GM23338 (cell line): ENCODE results near the gene GNPDA1. TPM values are rescaled to one million over a fixed set of nuclear protein-coding genes. Genes with fewer than 3 reads are reported as not detected.

ENCODE experiments used
- ATAC-seq: fragments of 200-7000 bp; cut with Tn5 transposase; 3 replicates; pipeline ENCODE4 v1.9.1; 2020
- DNase-seq: peaks from one replicate; pipeline ENCODE4 v3.0.0-alpha.2; 2015; ENCODE audit warnings: low spot score
- H2AFZ ChIP-seq: fragments of 200-600 bp; sonication (generic); 2 replicates; pipeline ENCODE4 v1.8.0; 2016; ENCODE audit warnings: antibody characterized with exemption, mild to moderate bottlenecking, moderate library complexity
- H3F3A ChIP-seq: fragments of 200-600 bp; sonication (generic); replicated peaks from 2 replicates; pipeline ENCODE4 v1.8.0; 2017; ENCODE audit warnings: antibody characterized with exemption, mixed run types, low read depth
- H3K27ac ChIP-seq: fragments of 200-600 bp; sonication (generic); 2 replicates; pipeline ENCODE4 v1.6.1; 2016; ENCODE audit warnings: low read depth
- H3K27me3 ChIP-seq: fragments of 200-600 bp; sonication (generic); 2 replicates; pipeline ENCODE4 v1.8.0; 2016; ENCODE audit warnings: mild to moderate bottlenecking, mixed run types, moderate library complexity; ENCODE audit not compliant: insufficient read depth
- H3K36me3 ChIP-seq: fragments of 200-600 bp; sonication (generic); 2 replicates; pipeline ENCODE4 v1.8.0; 2016; ENCODE audit warnings: mild to moderate bottlenecking; ENCODE audit not compliant: insufficient read depth
- H3K4me1 ChIP-seq: fragments of 200-600 bp; sonication (generic); 2 replicates; pipeline ENCODE4 v1.8.0; 2016; ENCODE audit warnings: mild to moderate bottlenecking, moderate library complexity; ENCODE audit not compliant: insufficient read depth
- H3K4me2 ChIP-seq: fragments of 200-600 bp; sonication (generic); 2 replicates; pipeline ENCODE4 v1.7.1; 2017; ENCODE audit warnings: mixed run types
- H3K4me3 ChIP-seq: fragments of 200-600 bp; sonication (generic); 2 replicates; pipeline ENCODE4 v1.6.1; 2016; ENCODE audit warnings: mixed run types
- H3K79me2 ChIP-seq: fragments of 200-600 bp; sonication (generic); replicated peaks from 2 replicates; pipeline ENCODE4 v1.8.0; 2017; ENCODE audit warnings: mild to moderate bottlenecking; ENCODE audit not compliant: insufficient read depth
- H3K9me2 ChIP-seq: fragments of 200-600 bp; sonication (generic); 2 replicates; pipeline ENCODE4 v1.8.0; 2017; ENCODE audit not compliant: insufficient read depth
- H4K20me1 ChIP-seq: fragments of 200-600 bp; sonication (generic); replicated peaks from 2 replicates; pipeline ENCODE4 v1.8.0; 2017; ENCODE audit warnings: mild to moderate bottlenecking; ENCODE audit not compliant: insufficient read depth
- H3K27ac Mint-ChIP-seq: 2 replicates; pipeline ENCODE4 v1.8.0; 2020; ENCODE audit warnings: inconsistent platforms, mild to moderate bottlenecking, moderate library complexity, mixed read lengths
- H3K27me3 Mint-ChIP-seq: 3 replicates; pipeline ENCODE4 v1.8.0; 2022; ENCODE audit warnings: low read depth, mild to moderate bottlenecking, moderate library complexity, mixed read lengths, inconsistent platforms; ENCODE audit not compliant: insufficient read depth, poor library complexity
- H3K36me3 Mint-ChIP-seq: 3 replicates; pipeline ENCODE4 v1.8.0; 2021; ENCODE audit warnings: low read depth, mild to moderate bottlenecking, inconsistent platforms, moderate library complexity, mixed read lengths
- H3K4me1 Mint-ChIP-seq: 3 replicates; pipeline ENCODE4 v1.8.0; 2020; ENCODE audit warnings: mild to moderate bottlenecking, inconsistent platforms, mixed read lengths
- H3K4me3 Mint-ChIP-seq: 3 replicates; pipeline ENCODE4 v1.8.0; 2021; ENCODE audit warnings: moderate library complexity, mild to moderate bottlenecking, inconsistent platforms, mixed read lengths
- H3K9me3 Mint-ChIP-seq: 3 replicates; pipeline ENCODE4 v1.8.0; 2020; ENCODE audit warnings: moderate library complexity, mild to moderate bottlenecking, inconsistent platforms, mixed read lengths
- CREB1 ChIP-seq: fragments of 250-450 bp; sonication (Bioruptor Pico); IDR thresholded peaks from 2 replicates; pipeline ENCODE4 v1.5.0; 2020; ENCODE audit warnings: low read depth, mild to moderate bottlenecking, moderate library complexity
- CTCF ChIP-seq, 2 experiments: fragments of 200-600 bp in 1 of 2; sonication (generic) in 1 of 2; conservative IDR thresholded peaks; 2 replicates each; pipeline versions ENCODE4 v1.5.1 to v1.6.1; 2016 to 2017; ENCODE audit warnings: antibody characterized with exemption in 2 of 2, low read depth in 2 of 2, mild to moderate bottlenecking in 2 of 2, moderate library complexity in 1 of 2
- EZH2 ChIP-seq: fragments of 200-600 bp; sonication (generic); IDR thresholded peaks from one replicate; pipeline ENCODE4 v1.8.0; 2017; ENCODE audit warnings: antibody characterized with exemption, mild to moderate bottlenecking, low read depth; ENCODE audit not compliant: unreplicated experiment
- EZH2phosphoT487 ChIP-seq: fragments of 200-600 bp; sonication (generic); IDR thresholded peaks from one replicate; pipeline ENCODE4 v1.8.1; 2018; ENCODE audit warnings: antibody characterized with exemption; ENCODE audit not compliant: unreplicated experiment
- JUNB ChIP-seq: IDR thresholded peaks from one replicate; pipeline ENCODE4 v1.6.1; 2016; ENCODE audit warnings: antibody characterized with exemption; ENCODE audit not compliant: unreplicated experiment
- NANOG ChIP-seq: IDR thresholded peaks from 2 replicates; pipeline ENCODE4 v1.6.1; 2016; ENCODE audit warnings: antibody characterized with exemption, borderline replicate concordance
- POLR2AphosphoS5 ChIP-seq: IDR thresholded peaks from 2 replicates; pipeline ENCODE4 v1.6.1; 2016; ENCODE audit warnings: antibody characterized with exemption, low read depth
- STAT1 ChIP-seq: IDR thresholded peaks from one replicate; pipeline ENCODE4 v1.6.1; 2016; ENCODE audit warnings: antibody characterized with exemption; ENCODE audit not compliant: unreplicated experiment
- ZNF114 ChIP-seq: fragments of 250-450 bp; sonication (Bioruptor Pico); IDR thresholded peaks from 2 replicates; pipeline ENCODE4 v1.5.0; 2020; ENCODE audit warnings: mild to moderate bottlenecking, moderate library complexity
- ZNF331 ChIP-seq: fragments of 250-450 bp; sonication (Bioruptor Pico); IDR thresholded peaks from 2 replicates; pipeline ENCODE4 v1.5.0; 2020; ENCODE audit warnings: low read depth, mild to moderate bottlenecking, moderate library complexity
- ZNF462 ChIP-seq: fragments of 250-450 bp; sonication (Bioruptor Pico); IDR thresholded peaks from 2 replicates; pipeline ENCODE4 v1.5.0; 2020; ENCODE audit warnings: mild to moderate bottlenecking, moderate library complexity
- polyA plus RNA-seq: library from polyadenylated mRNA; unstranded; fragments of >200 nt; fragmentation: Nextera tagmentation; extraction: Ambion mirVana; gene quantifications from 2 replicates; pipeline ENCODE4 v1.2.1, GENCODE V29; 2016
- total RNA-seq: library from RNA; depleted of rRNA; stranded (reverse); fragments of >200 nt; shearing (Covaris generic); gene quantifications from 2 replicates; pipeline ENCODE4 v1.2.3, GENCODE V29; 2014
- TF ChIP-seq, protein P1 (sequence below): IDR thresholded peaks from 2 replicates; pipeline ENCODE4 v1.6.1; 2016; ENCODE audit warnings: antibody characterized with exemption
- TF ChIP-seq, protein P2 (sequence below): IDR thresholded peaks from one replicate; pipeline ENCODE4 v1.6.1; 2018; ENCODE audit warnings: antibody characterized with exemption; ENCODE audit not compliant: unreplicated experiment

Gene GNPDA1
- total and polyA plus RNA-seq, 2 experiments from 2014 or later, result 47.6 to 117 TPM

GRCh38 chr5:141957367-141957996, 55.3 kb downstream of the GNPDA1 start:
- no peaks in the 10 kb centered on the region for H3K36me3 Mint-ChIP-seq
- Histone ChIP-seq H4K20me1 (no peaks in the 10 kb centered on the region), H3K4me2 (no peak overlapping the region; the same call in 1 of the 2 replicates), H3K4me3 (no peak overlapping the region), H3K4me1 (peaks cover 16% of the 10 kb centered on the region; the same call in 1 of the 2 replicates), H3K79me2 (no peaks in the 10 kb centered on the region), H3K9me2 (no peaks in the 10 kb centered on the region), H3K36me3 (no peaks in the 10 kb centered on the region), H3K27me3 (no peaks in the 10 kb centered on the region), H3K27ac (no peak overlapping the region), H2AFZ (peak overlapping the region; percentile 15), H3F3A (no peaks in the 10 kb centered on the region)
- no peak for TF ChIP-seq ZNF331 (CRISPR knock-in tag)
- TF ChIP-seq ZNF462 (CRISPR knock-in tag), result no peak
- no peak for TF ChIP-seq NANOG
- TF ChIP-seq, protein P1, sequence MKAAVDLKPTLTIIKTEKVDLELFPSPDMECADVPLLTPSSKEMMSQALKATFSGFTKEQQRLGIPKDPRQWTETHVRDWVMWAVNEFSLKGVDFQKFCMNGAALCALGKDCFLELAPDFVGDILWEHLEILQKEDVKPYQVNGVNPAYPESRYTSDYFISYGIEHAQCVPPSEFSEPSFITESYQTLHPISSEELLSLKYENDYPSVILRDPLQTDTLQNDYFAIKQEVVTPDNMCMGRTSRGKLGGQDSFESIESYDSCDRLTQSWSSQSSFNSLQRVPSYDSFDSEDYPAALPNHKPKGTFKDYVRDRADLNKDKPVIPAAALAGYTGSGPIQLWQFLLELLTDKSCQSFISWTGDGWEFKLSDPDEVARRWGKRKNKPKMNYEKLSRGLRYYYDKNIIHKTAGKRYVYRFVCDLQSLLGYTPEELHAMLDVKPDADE, result no peak
- no peak for TF ChIP-seq EZH2
- TF ChIP-seq, protein P2, sequence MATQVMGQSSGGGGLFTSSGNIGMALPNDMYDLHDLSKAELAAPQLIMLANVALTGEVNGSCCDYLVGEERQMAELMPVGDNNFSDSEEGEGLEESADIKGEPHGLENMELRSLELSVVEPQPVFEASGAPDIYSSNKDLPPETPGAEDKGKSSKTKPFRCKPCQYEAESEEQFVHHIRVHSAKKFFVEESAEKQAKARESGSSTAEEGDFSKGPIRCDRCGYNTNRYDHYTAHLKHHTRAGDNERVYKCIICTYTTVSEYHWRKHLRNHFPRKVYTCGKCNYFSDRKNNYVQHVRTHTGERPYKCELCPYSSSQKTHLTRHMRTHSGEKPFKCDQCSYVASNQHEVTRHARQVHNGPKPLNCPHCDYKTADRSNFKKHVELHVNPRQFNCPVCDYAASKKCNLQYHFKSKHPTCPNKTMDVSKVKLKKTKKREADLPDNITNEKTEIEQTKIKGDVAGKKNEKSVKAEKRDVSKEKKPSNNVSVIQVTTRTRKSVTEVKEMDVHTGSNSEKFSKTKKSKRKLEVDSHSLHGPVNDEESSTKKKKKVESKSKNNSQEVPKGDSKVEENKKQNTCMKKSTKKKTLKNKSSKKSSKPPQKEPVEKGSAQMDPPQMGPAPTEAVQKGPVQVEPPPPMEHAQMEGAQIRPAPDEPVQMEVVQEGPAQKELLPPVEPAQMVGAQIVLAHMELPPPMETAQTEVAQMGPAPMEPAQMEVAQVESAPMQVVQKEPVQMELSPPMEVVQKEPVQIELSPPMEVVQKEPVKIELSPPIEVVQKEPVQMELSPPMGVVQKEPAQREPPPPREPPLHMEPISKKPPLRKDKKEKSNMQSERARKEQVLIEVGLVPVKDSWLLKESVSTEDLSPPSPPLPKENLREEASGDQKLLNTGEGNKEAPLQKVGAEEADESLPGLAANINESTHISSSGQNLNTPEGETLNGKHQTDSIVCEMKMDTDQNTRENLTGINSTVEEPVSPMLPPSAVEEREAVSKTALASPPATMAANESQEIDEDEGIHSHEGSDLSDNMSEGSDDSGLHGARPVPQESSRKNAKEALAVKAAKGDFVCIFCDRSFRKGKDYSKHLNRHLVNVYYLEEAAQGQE, result no peak
- no peak for TF ChIP-seq POLR2AphosphoS5
- TF ChIP-seq CTCF (conservative IDR thresholded peaks at IDR 0.05; ENCODE audit: low read depth in 2 of 2), result no peak
- no peak for TF ChIP-seq CREB1 (CRISPR knock-in tag)
- no peak for TF ChIP-seq ZNF114
- TF ChIP-seq EZH2phosphoT487, result no peak
- no peak for TF ChIP-seq STAT1
- no peak for TF ChIP-seq JUNB
- DNase-seq, result peak; percentile 25
- no peaks in the 10 kb centered on the region for H3K9me3 Mint-ChIP-seq
- H3K4me1 Mint-ChIP-seq, result peaks cover 37% of the 10 kb centered on the region
- H3K27ac Mint-ChIP-seq, result no peak overlapping the region
- ATAC-seq, result peak; percentile 13; the same call in 1 of the 3 replicates
- H3K4me3 Mint-ChIP-seq, result no peak overlapping the region
- H3K27me3 Mint-ChIP-seq, result peaks cover 3% of the 10 kb centered on the region
